Mammary epithelial cell (primary cell): ENCODE results near the gene COLEC12.

Experiments
- EZH2 ChIP-seq: IDR thresholded peaks from 2 replicates; pipeline ENCODE4 v1.6.1; 2012; ENCODE audit warnings: low read length, inconsistent platforms, borderline replicate concordance
- TF ChIP-seq, protein P1 (sequence below), 2 donors: IDR thresholded peaks in 1 of 2; conservative IDR thresholded peaks in 1 of 2; 2 replicates each; pipeline ENCODE4 v1.5.1; 2011 to 2012; ENCODE audit warnings: inconsistent platforms in 2 of 2, low read length in 2 of 2, mild to moderate bottlenecking in 2 of 2, control low read depth in 1 of 2, low read depth in 1 of 2; ENCODE audit not compliant: insufficient read depth in 1 of 2; ENCODE audit errors: extremely low read depth in 1 of 2

DNA sequence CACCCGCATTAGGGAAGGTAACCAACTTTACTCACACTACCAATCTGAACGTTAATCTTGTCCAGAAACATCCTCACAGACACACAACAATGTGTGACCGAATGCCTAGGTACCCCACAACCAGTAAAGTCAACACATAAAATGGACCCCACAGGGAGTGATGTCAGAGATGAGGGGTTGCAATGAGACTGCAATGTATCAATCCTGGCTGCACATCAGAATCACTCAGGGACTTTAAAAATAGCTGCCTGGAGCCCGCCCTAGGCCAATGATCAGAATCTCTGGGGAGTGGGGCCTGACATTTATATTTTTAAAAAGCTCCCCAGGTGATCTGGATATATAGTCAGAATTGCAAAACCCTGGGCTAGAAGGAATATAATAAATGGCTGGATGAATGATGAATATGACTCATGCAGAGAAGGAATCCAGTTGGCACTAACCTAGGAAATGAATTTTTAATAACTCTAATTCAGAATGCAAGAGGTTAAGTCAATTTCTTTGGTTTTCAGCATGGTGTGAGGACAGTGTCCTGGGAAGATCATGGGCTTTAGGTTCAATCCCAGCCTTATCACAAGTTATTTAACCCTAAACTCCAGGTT, 92.8 kb downstream of the COLEC12 start:
- no peak for TF ChIP-seq EZH2
- TF ChIP-seq, protein P1, sequence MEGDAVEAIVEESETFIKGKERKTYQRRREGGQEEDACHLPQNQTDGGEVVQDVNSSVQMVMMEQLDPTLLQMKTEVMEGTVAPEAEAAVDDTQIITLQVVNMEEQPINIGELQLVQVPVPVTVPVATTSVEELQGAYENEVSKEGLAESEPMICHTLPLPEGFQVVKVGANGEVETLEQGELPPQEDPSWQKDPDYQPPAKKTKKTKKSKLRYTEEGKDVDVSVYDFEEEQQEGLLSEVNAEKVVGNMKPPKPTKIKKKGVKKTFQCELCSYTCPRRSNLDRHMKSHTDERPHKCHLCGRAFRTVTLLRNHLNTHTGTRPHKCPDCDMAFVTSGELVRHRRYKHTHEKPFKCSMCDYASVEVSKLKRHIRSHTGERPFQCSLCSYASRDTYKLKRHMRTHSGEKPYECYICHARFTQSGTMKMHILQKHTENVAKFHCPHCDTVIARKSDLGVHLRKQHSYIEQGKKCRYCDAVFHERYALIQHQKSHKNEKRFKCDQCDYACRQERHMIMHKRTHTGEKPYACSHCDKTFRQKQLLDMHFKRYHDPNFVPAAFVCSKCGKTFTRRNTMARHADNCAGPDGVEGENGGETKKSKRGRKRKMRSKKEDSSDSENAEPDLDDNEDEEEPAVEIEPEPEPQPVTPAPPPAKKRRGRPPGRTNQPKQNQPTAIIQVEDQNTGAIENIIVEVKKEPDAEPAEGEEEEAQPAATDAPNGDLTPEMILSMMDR (conservative IDR thresholded peaks at IDR 0.05 in 1 of 2, IDR thresholded peaks at IDR 0.05 in 1 of 2; ENCODE audit: extremely low read depth in 1 of 2, insufficient read depth in 1 of 2, low read depth in 1 of 2, low read length in 2 of 2), result no peak
